HG03460 (cell line): ENCODE measurements around the gene WNK2.

ENCODE experiments used
- ATAC-seq: cut with Tn5 transposase; IDR thresholded peaks from one replicate; pipeline ENCODE4 v1.9.1; 2021; ENCODE audit not compliant: unreplicated experiment

The WNK2 gene

GRCh38 chr9:93184432-93185265 lies 710 bp downstream of the WNK2 start:
- ATAC-seq, result no peak

GRCh38 chr9:93185266-93186214 lies 1.6 kb downstream of the WNK2 start:
- no peak for ATAC-seq

- no peak for ATAC-seq
These were observed 2.4 kb downstream of the WNK2 start for GRCh38 chr9:93186215-93186945.

GRCh38 chr9:93187047-93187446 lies 3.1 kb downstream of the WNK2 start:
- no peak for ATAC-seq

- no peak for ATAC-seq
These were observed 3.6 kb downstream of the WNK2 start for GRCh38 chr9:93187574-93187973.

GRCh38 chr9:93188426-93189368 lies 4.8 kb downstream of the WNK2 start:
- ATAC-seq, result no peak

- ATAC-seq, result no peak
These were observed 5.6 kb downstream of the WNK2 start for GRCh38 chr9:93189369-93190132.

GRCh38 chr9:93190133-93190525 lies 6.2 kb downstream of the WNK2 start:
- no peak for ATAC-seq

GRCh38 chr9:93190656-93191353 lies 6.9 kb downstream of the WNK2 start:
- no peak for ATAC-seq

GRCh38 chr9:93191354-93191660 lies 7.4 kb downstream of the WNK2 start:
- no peak for ATAC-seq

GRCh38 chr9:93192721-93193387 lies 8.9 kb downstream of the WNK2 start:
- ATAC-seq, result no peak

- ATAC-seq, result no peak
These were observed 9.7 kb downstream of the WNK2 start for GRCh38 chr9:93193388-93194220.

- ATAC-seq, result no peak
These were observed 10.3 kb downstream of the WNK2 start for GRCh38 chr9:93194221-93194625.

GRCh38 chr9:93194641-93195040 lies 10.7 kb downstream of the WNK2 start:
- no peak for ATAC-seq

- no peak for ATAC-seq
These were observed 12.4 kb downstream of the WNK2 start for GRCh38 chr9:93196096-93197055.

GRCh38 chr9:93197670-93198069 lies 13.7 kb downstream of the WNK2 start:
- ATAC-seq, result no peak
